Glutamatergic neuron (in vitro differentiated cells): ENCODE measurements around the gene NFE2. TPM values are rescaled to one million over a fixed set of nuclear protein-coding genes. Genes with fewer than 3 reads are reported as not detected.

Experiments
- DNase-seq: peaks from one replicate; pipeline ENCODE4 v3.0.0; 2022
- H3K27ac Mint-ChIP-seq: one replicate; pipeline ENCODE4 v1.8.0; 2020; ENCODE audit warnings: mild to moderate bottlenecking, mixed read lengths, inconsistent platforms; ENCODE audit not compliant: unreplicated experiment
- H3K27me3 Mint-ChIP-seq: one replicate; pipeline ENCODE4 v1.8.0; 2020; ENCODE audit warnings: mild to moderate bottlenecking, moderate library complexity, mixed read lengths, inconsistent platforms; ENCODE audit not compliant: unreplicated experiment
- H3K36me3 Mint-ChIP-seq: one replicate; pipeline ENCODE4 v1.8.0; 2020; ENCODE audit warnings: mild to moderate bottlenecking, mixed read lengths, inconsistent platforms; ENCODE audit not compliant: unreplicated experiment
- H3K4me1 Mint-ChIP-seq: one replicate; pipeline ENCODE4 v1.8.0; 2020; ENCODE audit warnings: mild to moderate bottlenecking, low read depth, mixed read lengths, inconsistent platforms; ENCODE audit not compliant: unreplicated experiment
- H3K4me3 Mint-ChIP-seq: one replicate; pipeline ENCODE4 v1.8.0; 2020; ENCODE audit warnings: mild to moderate bottlenecking, mixed read lengths, inconsistent platforms; ENCODE audit not compliant: unreplicated experiment
- H3K9me3 Mint-ChIP-seq: one replicate; pipeline ENCODE4 v1.8.0; 2020; ENCODE audit warnings: mild to moderate bottlenecking, moderate library complexity, mixed read lengths, inconsistent platforms; ENCODE audit not compliant: unreplicated experiment
- long read RNA-seq: library from polyadenylated mRNA; unstranded; transcript quantifications from one replicate; pipeline ENCODE4 v2.0.0, GENCODE V29; 2020; ENCODE audit not compliant: unreplicated experiment
- total RNA-seq: library from RNA; stranded (reverse); fragmentation: NEBNext Ultra II Directional; extraction: Animal tissue kit (Norgen Biotek cat#: 25700); gene quantifications from one replicate; pipeline ENCODE4 v1.2.1, GENCODE V29; 2021; ENCODE audit not compliant: unreplicated experiment
- TF ChIP-seq, protein P1 (sequence below): fragments of 200-600 bp; sonication (generic); IDR thresholded peaks from one replicate; pipeline ENCODE4 v1.5.0; 2021; ENCODE audit not compliant: partially characterized antibody, unreplicated experiment

The NFE2 gene
- total RNA-seq: not detected
- long read RNA-seq: 0 reads

DNA sequence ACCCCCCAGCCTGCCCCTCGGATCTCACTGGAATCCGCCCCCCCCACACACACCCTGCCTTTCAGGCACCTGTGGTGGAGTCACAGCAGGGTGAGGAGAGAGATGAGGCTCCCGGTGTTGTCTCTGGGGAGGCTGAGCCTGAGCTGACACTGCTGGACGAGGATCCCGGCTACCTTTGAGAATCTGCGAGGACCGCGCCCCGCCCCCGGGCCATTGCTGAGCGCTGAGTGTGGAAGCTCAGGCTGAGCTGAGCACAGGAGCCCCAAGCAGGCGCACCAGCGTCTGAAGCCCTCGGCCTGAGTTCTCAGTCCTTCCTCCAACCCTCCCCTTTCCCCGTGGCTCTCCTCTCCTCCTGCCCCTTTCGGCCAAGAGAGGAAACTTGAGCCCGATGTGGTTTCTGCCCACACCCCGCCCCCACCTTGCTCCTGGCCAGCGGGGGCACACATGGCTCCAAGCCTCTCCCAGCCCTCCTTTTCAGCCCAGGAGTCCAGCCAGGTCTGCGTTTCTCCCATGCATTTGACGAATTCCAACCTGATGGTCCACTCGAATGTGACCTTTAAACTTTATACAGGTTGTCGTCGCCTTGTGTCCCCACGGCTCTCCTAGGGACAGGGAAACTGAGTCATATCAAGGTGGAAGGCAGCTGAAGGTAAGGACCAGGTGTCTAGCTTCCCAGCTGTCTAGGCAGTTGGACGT is at the start of gene NFE2:
Gene NFE2, minus strand, starts transcription at position 284 of the 696 bp plus-strand sequence. CDS start 5,767 bp downstream, outside the sequence.
- Mint-ChIP-seq H3K4me3 (peak within 1 kb of the TSS; percentile 76), H3K27ac (no peak within 1 kb of the TSS), H3K27me3 (peaks cover 4% of the 10 kb centered on the region), H3K36me3 (no peaks in the 10 kb centered on the region), H3K4me1 (peaks cover 4% of the 10 kb centered on the region), H3K9me3 (peaks cover 1% of the 10 kb centered on the region)
- TF ChIP-seq, protein P1, sequence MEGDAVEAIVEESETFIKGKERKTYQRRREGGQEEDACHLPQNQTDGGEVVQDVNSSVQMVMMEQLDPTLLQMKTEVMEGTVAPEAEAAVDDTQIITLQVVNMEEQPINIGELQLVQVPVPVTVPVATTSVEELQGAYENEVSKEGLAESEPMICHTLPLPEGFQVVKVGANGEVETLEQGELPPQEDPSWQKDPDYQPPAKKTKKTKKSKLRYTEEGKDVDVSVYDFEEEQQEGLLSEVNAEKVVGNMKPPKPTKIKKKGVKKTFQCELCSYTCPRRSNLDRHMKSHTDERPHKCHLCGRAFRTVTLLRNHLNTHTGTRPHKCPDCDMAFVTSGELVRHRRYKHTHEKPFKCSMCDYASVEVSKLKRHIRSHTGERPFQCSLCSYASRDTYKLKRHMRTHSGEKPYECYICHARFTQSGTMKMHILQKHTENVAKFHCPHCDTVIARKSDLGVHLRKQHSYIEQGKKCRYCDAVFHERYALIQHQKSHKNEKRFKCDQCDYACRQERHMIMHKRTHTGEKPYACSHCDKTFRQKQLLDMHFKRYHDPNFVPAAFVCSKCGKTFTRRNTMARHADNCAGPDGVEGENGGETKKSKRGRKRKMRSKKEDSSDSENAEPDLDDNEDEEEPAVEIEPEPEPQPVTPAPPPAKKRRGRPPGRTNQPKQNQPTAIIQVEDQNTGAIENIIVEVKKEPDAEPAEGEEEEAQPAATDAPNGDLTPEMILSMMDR: no peak
- peak; percentile 80 for DNase-seq

DNA sequence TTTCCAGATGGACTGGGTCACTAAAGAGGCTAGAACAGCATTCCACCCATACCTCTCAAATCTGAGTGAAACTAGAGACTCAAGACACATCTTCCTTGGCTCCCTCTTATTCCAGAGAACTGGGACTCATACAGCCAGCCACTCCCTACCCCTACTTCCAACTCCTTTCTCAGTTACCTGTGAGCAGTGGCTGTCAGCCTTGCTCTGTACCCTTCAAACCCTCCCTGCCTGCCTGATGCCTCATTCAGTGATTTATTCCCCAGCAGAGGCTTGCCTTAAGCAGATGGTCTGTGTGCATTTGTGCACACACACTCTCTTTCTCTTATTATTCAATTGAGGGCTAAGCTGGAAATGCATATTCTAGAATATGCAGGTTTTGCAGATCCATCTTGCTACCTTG is 48.9 kb upstream of the NFE2 start:
- Mint-ChIP-seq H3K4me1 (peaks cover 38% of the 10 kb centered on the region), H3K36me3 (peaks cover 12% of the 10 kb centered on the region), H3K27me3 (peaks cover 4% of the 10 kb centered on the region), H3K9me3 (peaks cover 8% of the 10 kb centered on the region), H3K27ac (peak overlapping the region; percentile 53), H3K4me3 (no peak overlapping the region)
- TF ChIP-seq, protein P1: no peak
- no peak for DNase-seq

DNA sequence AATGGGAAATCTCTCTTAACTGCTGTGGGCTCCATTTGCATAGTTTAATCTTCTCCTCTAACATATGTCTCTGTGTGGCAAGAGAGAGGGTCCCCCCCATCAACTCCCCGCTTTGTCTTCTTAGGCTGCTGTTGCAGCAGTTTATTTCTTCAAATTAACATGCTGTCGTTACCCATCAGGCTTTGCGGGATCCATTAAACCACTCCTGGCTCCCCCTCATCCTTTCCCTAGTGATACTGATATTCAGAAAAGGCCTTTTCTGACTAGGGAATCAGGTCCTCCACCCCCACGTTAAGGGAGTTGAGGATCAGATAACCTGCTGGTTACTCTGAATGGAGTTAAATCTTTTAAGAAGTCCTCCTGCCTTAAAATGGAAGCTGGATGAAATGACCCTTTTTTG is 48.2 kb upstream of the NFE2 start:
- peaks cover 12% of the 10 kb centered on the region for H3K36me3 Mint-ChIP-seq
- no peak for DNase-seq
- no peak overlapping the region for H3K4me3 Mint-ChIP-seq
- peaks cover 37% of the 10 kb centered on the region for H3K4me1 Mint-ChIP-seq
- H3K9me3 Mint-ChIP-seq: peaks cover 8% of the 10 kb centered on the region
- peaks cover 4% of the 10 kb centered on the region for H3K27me3 Mint-ChIP-seq
- TF ChIP-seq, protein P1: no peak
- H3K27ac Mint-ChIP-seq: no peak overlapping the region

DNA sequence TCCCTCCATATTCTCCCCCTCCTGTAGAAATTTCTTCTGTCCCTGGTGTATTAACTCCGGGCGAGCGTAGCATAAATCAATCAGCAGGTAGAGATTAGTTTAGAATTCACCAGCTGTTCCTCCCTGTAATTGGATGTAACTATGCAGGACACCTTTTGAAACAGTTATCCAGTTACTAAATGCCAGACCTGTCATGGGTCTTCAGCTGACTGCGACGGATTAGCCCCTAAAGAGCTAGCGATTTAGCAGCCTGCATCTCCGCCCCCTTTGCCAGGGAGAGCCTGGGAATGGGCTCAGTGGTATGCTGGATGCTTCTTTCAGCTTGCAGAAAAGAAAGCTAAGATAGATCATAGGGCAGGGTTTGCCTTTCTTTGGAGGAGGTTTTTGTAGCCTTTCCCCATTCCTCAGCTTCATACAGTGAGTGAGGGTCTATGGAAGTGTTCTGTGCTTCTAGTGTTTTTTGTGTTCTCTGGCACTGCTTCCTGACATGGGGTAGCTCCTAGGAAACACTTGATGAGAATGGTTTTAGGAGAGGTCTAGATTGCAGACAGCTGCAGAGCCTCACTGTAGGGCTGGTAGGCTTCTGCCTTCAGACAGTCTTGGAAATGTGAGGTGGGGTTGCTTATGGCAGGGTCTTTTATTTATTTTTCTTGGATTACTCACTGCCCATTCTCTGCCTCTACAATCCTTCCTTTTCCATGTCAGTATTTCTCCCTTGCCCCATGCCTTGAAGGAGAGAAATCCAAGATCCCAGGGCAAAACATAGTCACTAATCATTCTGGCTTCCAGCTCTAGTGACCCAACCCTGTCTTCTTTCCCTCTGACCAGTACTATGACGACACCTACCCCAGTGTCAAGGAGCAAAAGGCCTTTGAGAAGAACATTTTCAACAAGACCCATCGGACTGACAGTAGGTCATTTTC is 40.8 kb upstream of the NFE2 start:
- Mint-ChIP-seq H3K4me1 (peaks cover 14% of the 10 kb centered on the region), H3K4me3 (no peak overlapping the region), H3K9me3 (no peaks in the 10 kb centered on the region), H3K27me3 (peaks cover 1% of the 10 kb centered on the region), H3K27ac (no peak overlapping the region), H3K36me3 (no peaks in the 10 kb centered on the region)
- TF ChIP-seq, protein P1: no peak
- no peak for DNase-seq
